SK-N-DZ (cell line): ENCODE measurements around the gene ATG3. TPM values are rescaled to one million over a fixed set of nuclear protein-coding genes. Genes with fewer than 3 reads are reported as not detected.
"Not testable (repeated sequence)": the region's sequence is repeated elsewhere in the genome, so short reads cannot be mapped to it uniquely, and the experiment has no call there.

Experiments
- DNase-seq: peaks from one replicate; pipeline ENCODE4 v3.0.0-alpha.2; 2015; ENCODE audit warnings: low spot score
- polyA plus RNA-seq, 2 experiments: library from polyadenylated mRNA; depleted of rRNA; stranded (reverse); fragments of >200 nt; gene quantifications; 2 replicates each; pipeline ENCODE4 v1.2.3, GENCODE V29; 2014

ATG3 gene
- 30.7 and 31.3 TPM in 2 replicates for polyA plus RNA-seq (2014; cell fraction: cytosol; rRNA removed)
- 28.1 and 33.7 TPM in 2 replicates for polyA plus RNA-seq (2014; cell fraction: nucleus; rRNA removed)

DNA sequence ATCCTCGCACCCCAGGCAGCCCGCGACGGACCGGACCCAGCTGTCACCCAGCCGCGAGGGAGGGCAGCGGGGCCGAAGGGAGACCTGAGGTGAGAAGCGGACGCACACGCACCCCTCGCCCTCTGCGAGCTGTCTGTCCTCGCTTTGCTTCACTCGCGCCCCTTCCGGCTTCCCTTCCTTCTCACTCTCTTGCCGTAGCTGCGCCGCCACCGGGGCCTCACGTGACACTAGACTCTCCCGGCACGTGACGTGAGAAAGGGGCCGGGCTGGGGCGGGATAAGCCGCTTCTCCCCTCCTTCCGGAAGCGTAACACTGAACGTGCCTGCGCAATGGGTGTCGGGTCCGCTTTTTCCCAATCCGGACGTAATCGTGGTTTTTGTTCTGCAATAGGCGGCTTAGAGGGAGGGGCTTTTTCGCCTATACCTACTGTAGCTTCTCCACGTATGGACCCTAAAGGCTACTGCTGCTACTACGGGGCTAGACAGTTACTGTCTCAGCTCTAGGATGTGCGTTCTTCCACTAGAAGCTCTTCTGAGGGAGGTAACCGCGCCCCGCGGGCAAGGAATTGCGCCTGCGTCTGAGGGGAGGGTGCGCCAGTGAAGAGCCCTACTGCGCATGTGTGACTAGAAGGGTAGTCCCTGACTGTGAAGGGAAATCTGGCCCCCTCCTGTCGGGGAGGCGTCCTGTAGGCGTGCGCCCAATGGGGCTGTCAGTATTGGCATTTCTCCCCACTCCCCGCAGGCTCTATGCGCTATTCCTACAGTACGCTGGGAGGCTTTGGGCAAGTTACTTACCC lies at the start of gene ATG3, which contains the start of gene SLC35A5:
TSS of gene ATG3 (minus strand) at position 229 of the 796 bp plus-strand sequence. CDS start 434 bp downstream, outside the sequence.
TSS of gene SLC35A5 (plus strand) at position 312 of the 796 bp plus-strand sequence. CDS start 1,359 bp downstream, outside the sequence.
- DNase-seq = peak; percentile 98

DNA sequence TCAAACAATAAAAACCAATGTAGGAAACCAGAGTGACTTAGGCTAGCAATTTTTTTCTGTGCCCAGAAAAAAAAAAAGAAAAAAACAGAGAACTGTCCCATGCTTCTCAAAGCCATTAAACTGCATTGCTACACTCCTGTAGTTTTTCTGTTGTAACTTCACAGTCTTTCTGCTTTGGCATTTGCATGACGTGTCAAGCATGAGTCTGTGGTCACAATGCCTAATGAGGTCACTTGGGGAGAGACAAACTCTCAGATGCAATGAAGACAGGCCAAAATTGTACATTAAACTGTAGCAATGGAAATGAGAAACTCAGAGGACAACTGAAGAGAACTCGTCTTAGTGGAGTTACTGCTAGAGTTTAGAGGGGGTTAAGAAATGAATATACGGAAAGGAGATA lies 48.4 kb upstream of the ATG3 start:
- no peak for DNase-seq

- DNase-seq = no peak
These were observed 46.1 kb upstream of the ATG3 start for GRCh38 chr3:112607863-112608262.

DNA sequence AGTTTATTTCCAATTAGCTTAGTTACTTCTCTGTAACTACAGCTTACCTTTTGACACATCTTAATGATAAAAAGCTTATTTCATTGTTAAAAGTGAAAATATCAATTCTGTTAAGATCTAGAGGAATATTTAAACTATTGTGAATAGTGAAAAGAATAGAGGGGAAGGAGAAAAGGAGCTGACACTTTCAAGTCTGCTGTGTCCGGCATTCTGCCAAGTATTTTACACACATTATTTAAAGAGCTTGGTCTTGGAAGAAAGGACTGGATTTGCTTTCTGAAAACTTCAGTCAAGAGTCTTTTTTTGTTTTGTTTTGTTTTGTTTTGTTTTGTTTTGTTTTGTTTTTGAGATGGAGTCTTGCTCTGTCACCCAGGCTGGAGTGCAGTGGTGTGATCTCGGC lies 44.3 kb upstream of the ATG3 start:
- DNase-seq = no peak

- peak; percentile 55 for DNase-seq
These were observed 43.5 kb upstream of the ATG3 start for GRCh38 chr3:112605285-112605684.

DNA sequence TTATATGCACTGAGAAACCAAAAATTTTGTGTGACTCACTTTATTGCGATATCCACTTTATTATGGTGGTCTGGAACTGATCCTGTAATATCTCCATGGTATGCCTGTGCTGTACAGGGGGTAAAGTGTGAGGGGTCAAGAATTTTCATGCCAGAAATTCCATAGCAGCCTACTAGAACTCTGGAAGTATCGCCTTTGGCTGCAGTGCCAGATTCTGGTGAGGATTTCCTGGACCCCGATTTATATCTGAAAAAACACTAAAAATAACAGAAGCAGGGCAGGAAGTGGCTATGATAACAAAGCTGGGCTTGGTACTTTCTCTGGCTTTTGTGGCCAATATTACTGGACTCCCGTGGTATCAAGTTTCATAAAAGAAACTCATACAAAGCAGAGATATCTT lies 42.8 kb upstream of the ATG3 start:
- no peak for DNase-seq

DNA sequence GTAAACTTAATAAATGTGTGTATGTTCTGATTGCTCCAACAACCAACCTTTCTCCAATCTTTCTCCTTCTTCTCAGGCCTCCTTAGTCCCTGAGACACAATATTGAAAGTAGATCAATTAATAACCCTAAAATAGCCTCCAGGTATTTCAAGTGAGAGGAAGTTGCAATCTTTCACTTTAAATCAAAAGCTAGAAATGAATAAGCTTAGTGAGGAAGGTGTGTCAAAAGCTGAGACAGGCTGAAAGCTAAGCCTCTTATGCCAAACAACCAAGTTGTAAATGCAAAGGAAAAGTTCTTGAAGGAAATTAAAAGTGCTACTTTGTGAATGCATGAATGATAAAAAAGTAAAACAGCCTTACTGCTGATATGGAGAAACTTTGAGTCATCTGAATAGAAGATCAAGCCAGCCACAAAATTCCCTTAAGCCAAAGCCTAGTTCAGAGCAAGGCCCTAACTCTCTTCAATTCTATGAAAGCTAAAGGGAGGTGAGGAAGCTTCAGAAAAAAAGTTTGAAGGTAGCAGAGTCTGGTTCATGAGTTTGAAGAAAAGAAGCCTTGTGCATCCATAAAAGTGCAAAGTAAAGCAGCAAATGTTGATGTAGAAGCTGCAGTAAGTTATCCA lies 40.6 kb upstream of the ATG3 start:
- no peak for DNase-seq

GRCh38 chr3:112598731-112599130 lies 37.0 kb upstream of the ATG3 start:
- DNase-seq = no peak

GRCh38 chr3:112597945-112598344 lies 36.2 kb upstream of the ATG3 start:
- DNase-seq = no peak

DNA sequence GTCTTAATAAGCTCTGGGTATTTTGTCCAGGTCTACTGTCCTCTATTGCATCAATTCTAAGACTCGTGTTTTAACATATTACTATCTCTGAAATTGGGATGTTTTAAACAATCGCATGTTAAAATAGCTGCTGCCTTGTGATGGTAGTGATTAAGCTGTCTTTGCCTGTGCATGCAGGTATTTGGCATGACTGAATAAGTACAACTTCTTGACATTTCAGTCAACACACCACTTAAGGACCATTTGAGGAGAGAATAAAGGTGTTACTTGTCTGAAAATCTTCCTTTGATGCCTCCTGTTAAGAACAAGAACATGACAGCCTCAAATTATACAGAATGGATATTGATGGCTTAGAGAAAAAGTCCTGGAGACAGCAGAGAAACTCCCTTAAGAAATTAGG lies 33.1 kb upstream of the ATG3 start:
- no peak for DNase-seq

- no peak for DNase-seq
These were observed 31.5 kb upstream of the ATG3 start for GRCh38 chr3:112593258-112593657.

GRCh38 chr3:112587336-112587735 lies 25.6 kb upstream of the ATG3 start:
- DNase-seq = no peak

DNA sequence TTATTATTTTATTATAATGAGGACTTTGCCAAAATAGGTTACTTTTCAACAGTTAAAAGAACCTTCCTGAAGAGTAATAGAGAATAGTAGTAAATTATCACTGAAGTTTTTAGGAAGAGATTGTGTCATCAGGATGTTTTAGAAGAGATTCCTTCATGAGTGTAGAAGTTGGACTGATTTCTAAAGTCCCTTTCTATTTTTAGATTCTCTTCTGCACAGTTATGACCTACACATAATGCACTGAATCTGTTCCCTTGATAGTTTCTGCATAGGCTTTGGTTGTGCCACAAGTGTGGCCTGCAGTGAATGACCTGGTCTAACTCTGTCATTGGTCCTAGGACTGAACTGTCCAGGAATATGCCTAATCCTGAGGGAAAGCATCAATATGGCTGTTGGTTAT lies 24.0 kb upstream of the ATG3 start:
- no peak for DNase-seq

GRCh38 chr3:112583105-112583504 lies 21.3 kb upstream of the ATG3 start:
- no peak for DNase-seq

GRCh38 chr3:112582244-112582874 lies 20.6 kb upstream of the ATG3 start:
- DNase-seq = peak; percentile 40

DNA sequence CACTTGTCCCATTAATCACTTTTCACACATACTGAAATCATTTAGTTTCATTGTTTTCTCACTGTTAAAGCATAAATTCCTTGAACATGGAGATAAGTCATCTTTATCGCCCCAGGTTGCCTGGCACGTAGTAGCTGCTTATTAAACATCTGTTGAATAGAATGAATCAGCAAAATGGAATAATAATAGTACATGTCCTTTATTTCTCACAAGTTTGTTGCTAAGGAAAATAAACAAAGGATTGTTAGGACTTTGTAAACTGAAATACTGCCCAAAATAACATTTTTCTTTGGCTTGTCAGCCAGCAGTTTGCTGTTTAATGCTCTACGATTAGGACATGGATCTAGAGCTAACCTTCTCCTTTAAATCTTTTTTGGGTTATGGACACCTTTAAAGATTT lies 17.9 kb upstream of the ATG3 start:
- DNase-seq = no peak

- DNase-seq = no peak
These were observed 17.5 kb upstream of the ATG3 start for GRCh38 chr3:112579232-112579631.

GRCh38 chr3:112572701-112573100 lies 10.9 kb upstream of the ATG3 start:
- DNase-seq = no peak

DNA sequence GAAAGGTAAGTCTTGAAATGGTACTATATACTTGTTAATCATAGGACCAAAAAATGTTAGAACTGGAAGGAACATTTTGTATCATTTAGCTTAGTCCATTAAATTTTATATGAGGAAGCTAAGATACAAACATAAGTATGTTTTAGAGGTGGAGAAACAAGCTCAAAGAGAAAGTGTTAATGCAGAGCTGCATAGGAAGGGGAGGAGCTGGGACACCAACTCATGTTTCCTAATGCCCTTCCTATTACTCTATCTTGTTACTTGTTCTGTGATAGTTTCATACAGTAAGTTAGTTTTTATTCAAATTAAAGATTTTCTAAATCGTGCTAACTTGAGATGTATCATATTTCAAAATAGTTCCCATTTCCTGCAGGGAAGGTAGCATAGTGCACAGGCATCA lies 7.5 kb upstream of the ATG3 start:
- no peak for DNase-seq

DNA sequence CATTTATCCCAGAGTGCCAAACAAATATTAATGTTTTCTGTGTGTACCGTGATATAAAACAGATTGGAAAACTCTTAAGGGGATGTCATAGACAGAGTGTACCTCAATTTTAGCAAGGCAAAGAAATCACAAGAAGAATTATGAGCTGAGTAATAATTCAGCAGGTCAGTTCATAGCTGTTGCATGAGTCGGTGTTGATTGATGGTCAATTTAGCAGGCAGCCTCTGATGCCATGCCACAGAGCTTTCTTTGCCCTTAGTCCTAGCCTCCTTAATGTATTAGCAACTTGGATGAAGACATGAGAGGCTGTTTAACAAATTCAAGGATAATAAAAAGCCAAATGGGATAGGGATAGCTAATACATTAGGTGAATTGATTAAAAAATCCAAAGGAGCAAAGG lies 6.9 kb upstream of the ATG3 start:
- DNase-seq = no peak

GRCh38 chr3:112564940-112565305 lies 3.2 kb upstream of the ATG3 start:
- DNase-seq = no peak

DNA sequence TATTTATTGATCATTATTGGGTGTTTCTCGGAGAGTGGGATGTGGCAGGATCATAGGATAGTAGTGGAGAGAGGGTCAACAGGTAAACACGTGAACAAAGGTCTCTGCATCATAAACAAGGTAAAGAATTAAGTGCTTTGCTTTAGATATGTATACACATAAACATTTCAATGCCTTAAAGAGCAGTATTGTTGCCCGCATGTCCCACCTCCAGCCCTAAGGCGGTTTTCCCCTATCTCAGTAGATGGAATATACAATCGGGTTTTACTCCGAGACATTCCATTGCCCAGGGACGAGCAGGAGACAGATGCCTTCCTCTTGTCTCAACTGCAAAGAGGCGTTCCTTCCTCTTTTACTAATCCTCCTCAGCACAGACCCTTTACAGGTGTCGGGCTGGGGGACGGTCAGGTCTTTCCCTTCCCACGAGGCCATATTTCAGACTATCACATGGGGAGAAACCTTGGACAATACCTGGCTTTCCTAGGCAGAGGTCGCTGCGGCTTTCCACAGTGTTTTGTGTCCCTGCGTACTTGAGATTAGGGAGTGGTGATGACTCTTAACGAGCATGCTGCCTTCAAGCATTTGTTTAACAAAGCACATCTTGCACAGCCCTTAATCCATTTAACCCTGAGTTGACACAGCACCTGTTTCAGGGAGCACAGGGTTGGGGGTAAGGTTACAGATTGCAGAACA lies 2.6 kb upstream of the ATG3 start:
- DNase-seq = not testable (repeated sequence)
